ENCODE measurements around the gene EPB41L2. TPM values are rescaled to one million over a fixed set of nuclear protein-coding genes. Genes with fewer than 3 reads are reported as not detected.

The EPB41L2 gene
- total RNA-seq, 1 donor from 2014 or later = 3.2 TPM

DNA sequence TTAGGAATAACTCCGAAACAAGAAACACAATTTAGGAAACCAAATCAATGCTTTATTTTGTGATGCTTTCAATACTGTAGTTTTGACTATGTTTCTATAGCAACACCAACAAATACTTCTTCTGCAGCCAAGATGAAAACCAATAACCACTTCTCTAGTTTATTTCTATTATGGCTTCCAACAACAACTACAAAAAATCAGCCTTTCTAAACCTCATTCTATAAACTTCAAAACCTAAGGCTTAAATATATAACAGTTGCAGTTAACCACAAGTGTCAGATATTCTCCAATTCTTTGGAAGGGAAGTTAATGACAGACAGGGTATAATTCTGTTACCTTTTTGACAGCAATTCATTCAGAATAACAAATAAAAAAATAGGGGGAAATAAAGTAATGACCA, 80.9 kb downstream of the EPB41L2 start:
- TF ChIP-seq, protein P1, sequence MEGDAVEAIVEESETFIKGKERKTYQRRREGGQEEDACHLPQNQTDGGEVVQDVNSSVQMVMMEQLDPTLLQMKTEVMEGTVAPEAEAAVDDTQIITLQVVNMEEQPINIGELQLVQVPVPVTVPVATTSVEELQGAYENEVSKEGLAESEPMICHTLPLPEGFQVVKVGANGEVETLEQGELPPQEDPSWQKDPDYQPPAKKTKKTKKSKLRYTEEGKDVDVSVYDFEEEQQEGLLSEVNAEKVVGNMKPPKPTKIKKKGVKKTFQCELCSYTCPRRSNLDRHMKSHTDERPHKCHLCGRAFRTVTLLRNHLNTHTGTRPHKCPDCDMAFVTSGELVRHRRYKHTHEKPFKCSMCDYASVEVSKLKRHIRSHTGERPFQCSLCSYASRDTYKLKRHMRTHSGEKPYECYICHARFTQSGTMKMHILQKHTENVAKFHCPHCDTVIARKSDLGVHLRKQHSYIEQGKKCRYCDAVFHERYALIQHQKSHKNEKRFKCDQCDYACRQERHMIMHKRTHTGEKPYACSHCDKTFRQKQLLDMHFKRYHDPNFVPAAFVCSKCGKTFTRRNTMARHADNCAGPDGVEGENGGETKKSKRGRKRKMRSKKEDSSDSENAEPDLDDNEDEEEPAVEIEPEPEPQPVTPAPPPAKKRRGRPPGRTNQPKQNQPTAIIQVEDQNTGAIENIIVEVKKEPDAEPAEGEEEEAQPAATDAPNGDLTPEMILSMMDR (IDR thresholded peaks at IDR 0.05; ENCODE audit: insufficient read depth, low read length, severe bottlenecking) = no peak
- no peaks in the 10 kb centered on the region for H3K27me3 ChIP-seq (ENCODE audit: control insufficient read depth, insufficient read depth, low read length)
- no peak overlapping the region for H3K4me3 ChIP-seq (ENCODE audit: low read depth, low read length)
- no peaks in the 10 kb centered on the region for H3K36me3 ChIP-seq (ENCODE audit: control insufficient read depth, insufficient read depth, low read length)
- DNase-seq (ENCODE audit: low read depth) (no peak), FAIRE-seq (no peak)

DNA sequence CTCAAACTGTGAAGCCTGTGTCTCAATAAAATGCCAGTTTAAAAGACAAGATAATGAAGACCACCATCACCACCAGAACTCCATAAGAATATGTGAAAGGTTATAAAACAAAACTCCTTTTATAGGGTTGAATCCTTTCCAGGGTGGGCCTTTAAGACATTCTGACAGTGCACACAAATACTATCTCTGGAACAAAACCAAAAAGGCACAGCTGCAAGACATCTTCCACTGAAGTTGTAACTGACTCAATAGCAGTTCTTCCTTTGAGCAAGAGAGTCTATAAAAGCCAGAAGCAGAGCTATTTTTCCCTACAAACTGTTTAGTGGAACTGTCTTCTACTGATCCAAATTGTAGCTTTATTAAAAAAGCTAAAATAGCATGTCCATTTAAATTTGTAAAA, 81.6 kb downstream of the EPB41L2 start:
- DNase-seq (ENCODE audit: low read depth) (no peak), FAIRE-seq (no peak)
- H3K36me3 ChIP-seq (ENCODE audit: control insufficient read depth, insufficient read depth, low read length) = no peaks in the 10 kb centered on the region

DNA sequence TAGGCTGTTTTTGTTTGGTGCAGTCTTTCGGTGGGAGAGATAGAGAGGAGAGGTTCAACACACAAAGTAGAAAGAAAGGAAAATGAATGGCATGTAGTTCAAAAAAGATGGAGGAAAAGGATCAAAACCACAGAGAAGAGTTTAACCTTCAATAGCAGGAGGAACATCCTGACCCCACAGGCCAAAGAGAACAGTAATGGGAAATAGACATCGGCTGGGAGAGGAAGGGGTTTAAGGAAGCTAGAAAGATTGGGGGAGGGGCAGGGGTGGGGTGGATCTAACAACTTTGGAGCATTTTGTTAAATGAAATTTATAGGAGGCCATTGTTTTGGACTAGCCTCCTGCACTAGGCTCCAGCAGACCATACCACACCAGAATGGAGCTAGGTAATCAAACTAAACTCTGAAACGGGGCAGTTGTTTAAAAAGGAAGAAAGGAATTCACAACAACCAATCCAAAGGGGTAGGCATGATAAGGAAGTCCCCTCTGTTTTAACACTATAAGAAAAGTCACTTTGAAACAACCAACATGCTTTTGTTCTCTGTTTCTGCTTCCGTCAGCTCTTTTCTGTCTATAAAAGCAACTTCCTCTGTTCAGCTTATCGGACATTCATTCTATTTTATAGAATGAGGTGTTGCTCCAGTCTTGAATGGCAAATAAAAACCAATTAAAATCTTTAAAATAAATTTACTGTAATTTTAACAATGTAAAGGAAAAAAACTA, 82.6 kb downstream of the EPB41L2 start:
- DNase-seq (ENCODE audit: low read depth) = no peak
- no peak for FAIRE-seq
- Histone ChIP-seq H3K4me3 (ENCODE audit: low read depth, low read length) (no peak overlapping the region), H3K36me3 (ENCODE audit: control insufficient read depth, insufficient read depth, low read length) (no peaks in the 10 kb centered on the region), H3K27me3 (ENCODE audit: control insufficient read depth, insufficient read depth, low read length) (no peaks in the 10 kb centered on the region)
- TF ChIP-seq, protein P1 (IDR thresholded peaks at IDR 0.05; ENCODE audit: insufficient read depth, low read length, severe bottlenecking) = no peak

More for the DNA sequence above, 81.6 kb downstream of the EPB41L2 start:
- TF ChIP-seq, protein P1 (IDR thresholded peaks at IDR 0.05; ENCODE audit: insufficient read depth, low read length, severe bottlenecking) = no peak
- Histone ChIP-seq H3K4me3 (ENCODE audit: low read depth, low read length) (no peak overlapping the region), H3K27me3 (ENCODE audit: control insufficient read depth, insufficient read depth, low read length) (no peaks in the 10 kb centered on the region)

DNA sequence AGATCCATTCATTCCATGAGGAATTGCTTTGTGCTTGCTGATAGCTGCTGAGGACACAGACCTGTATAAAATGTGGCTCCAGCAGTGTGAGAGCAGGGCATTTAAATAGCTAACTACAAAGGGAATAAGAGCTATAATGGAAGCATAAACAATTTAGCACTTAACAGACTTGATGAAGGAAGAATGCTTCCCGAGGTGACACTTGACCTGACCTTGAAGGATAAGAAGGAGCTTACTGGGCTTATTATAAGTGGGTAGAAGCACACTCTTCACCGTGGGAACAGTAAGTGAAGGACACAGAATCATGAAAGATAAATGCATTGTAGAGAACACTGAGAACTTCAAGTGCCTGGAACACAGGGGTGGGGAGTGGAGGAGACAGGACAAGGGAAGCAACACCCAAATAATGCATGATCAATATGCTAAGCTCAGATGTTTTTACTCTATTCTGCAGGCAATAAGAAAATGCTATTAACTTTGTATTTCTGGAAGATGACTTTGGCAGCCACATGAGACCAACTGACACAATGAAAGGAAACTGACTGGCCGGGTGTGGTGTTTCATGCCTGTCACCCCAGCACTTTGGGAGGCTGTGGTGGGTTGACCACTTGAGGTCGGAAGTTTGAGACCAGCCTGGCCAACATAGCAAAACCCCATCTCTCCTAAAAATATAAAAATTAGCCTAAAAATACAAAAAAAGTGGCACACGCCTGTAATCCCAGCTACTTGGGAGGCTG, 84.2 kb downstream of the EPB41L2 start:
- Histone ChIP-seq H3K36me3 (ENCODE audit: control insufficient read depth, insufficient read depth, low read length) (no peaks in the 10 kb centered on the region), H3K4me3 (ENCODE audit: low read depth, low read length) (no peak overlapping the region), H3K27me3 (ENCODE audit: control insufficient read depth, insufficient read depth, low read length) (no peaks in the 10 kb centered on the region)
- FAIRE-seq (no peak), DNase-seq (ENCODE audit: low read depth) (no peak)
- TF ChIP-seq, protein P1 (IDR thresholded peaks at IDR 0.05; ENCODE audit: insufficient read depth, low read length, severe bottlenecking) = no peak

DNA sequence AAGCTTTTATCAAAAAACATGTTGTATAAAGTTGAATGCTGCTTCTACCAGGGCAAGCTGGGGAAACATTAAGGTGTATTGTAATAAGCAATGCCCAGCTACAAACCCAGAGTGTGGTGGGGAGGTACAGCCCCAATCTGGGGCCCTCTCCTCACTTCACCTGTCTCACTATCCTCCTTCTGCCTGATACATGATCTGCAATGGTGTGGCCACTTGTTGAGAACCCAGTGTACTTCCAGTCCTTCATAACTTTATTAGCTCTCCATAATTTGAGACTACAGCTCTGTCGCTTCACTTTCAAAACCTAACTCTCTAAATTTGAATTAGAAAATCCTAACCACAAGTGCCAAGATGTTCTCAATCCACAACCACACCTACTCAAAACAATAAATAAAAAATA, 84.9 kb downstream of the EPB41L2 start:
- H3K36me3 ChIP-seq (ENCODE audit: control insufficient read depth, insufficient read depth, low read length) = no peaks in the 10 kb centered on the region
- H3K27me3 ChIP-seq (ENCODE audit: control insufficient read depth, insufficient read depth, low read length) = no peaks in the 10 kb centered on the region
- TF ChIP-seq, protein P1 (IDR thresholded peaks at IDR 0.05; ENCODE audit: insufficient read depth, low read length, severe bottlenecking) = no peak
- no peak overlapping the region for H3K4me3 ChIP-seq (ENCODE audit: low read depth, low read length)
- FAIRE-seq (no peak), DNase-seq (ENCODE audit: low read depth) (no peak)

Data from bronchial epithelial cell (primary cell).